ENCODE results near the gene YWHAG.
A peak's percentile ranks its signal among the peaks of the same experiment; 100 is the strongest.

Gene YWHAG

DNA sequence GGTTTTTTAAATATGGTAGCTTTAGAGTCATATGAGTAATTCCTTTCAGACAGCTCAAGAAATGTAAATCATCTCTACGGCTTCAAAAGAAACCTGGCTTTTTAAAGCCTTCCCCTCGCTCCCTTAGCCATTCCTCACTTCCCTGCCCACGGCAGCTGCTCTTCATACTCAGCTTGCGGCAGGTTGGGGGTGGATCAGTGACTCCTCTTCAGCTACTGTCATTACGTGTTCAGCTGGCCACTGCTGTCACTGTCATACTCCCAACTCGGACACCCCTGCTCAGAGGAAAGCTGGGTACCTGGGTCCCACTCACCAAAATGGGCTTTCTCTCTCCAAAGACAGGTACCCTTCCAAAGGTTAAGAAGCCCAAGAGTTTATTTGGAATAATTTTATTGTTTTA lies 6.6 kb downstream of the YWHAG start:
- no peak overlapping the region for H3K4me3 ChIP-seq (ENCODE audit: low read length, poor library complexity, severe bottlenecking)
- no peaks in the 10 kb centered on the region for H3K9me3 ChIP-seq (ENCODE audit: insufficient read depth, low read depth, low read length)
- no peak overlapping the region for H3K9ac ChIP-seq (ENCODE audit: low read depth, low read length, poor library complexity, severe bottlenecking)
- no peak for TF ChIP-seq EZH2phosphoT487 (IDR thresholded peaks at IDR 0.05; ENCODE audit: borderline replicate concordance)
- TF ChIP-seq, protein P1, sequence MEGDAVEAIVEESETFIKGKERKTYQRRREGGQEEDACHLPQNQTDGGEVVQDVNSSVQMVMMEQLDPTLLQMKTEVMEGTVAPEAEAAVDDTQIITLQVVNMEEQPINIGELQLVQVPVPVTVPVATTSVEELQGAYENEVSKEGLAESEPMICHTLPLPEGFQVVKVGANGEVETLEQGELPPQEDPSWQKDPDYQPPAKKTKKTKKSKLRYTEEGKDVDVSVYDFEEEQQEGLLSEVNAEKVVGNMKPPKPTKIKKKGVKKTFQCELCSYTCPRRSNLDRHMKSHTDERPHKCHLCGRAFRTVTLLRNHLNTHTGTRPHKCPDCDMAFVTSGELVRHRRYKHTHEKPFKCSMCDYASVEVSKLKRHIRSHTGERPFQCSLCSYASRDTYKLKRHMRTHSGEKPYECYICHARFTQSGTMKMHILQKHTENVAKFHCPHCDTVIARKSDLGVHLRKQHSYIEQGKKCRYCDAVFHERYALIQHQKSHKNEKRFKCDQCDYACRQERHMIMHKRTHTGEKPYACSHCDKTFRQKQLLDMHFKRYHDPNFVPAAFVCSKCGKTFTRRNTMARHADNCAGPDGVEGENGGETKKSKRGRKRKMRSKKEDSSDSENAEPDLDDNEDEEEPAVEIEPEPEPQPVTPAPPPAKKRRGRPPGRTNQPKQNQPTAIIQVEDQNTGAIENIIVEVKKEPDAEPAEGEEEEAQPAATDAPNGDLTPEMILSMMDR (conservative IDR thresholded peaks at IDR 0.05; ENCODE audit: low read length): no peak
- H2AFZ ChIP-seq (ENCODE audit: low read length): no peak overlapping the region
- peaks cover 95% of the 10 kb centered on the region for H4K20me1 ChIP-seq (ENCODE audit: insufficient read depth, low read length, poor library complexity, severe bottlenecking)
- peaks cover 44% of the 10 kb centered on the region for H3K36me3 ChIP-seq (ENCODE audit: insufficient read depth, low read length)
- H3F3A ChIP-seq (ENCODE audit: low read depth): 0 out of 2 replicates have a peak, but pooled peaks cover 4% of the 10 kb centered on the region
- no peaks in the 10 kb centered on the region for H3K9me2 ChIP-seq (replicated peaks; ENCODE audit: low read depth, low read length)
- peaks cover 44% of the 10 kb centered on the region for H3K4me1 ChIP-seq (ENCODE audit: insufficient read depth, low read length, poor library complexity, severe bottlenecking)
- H3K79me2 ChIP-seq (ENCODE audit: insufficient read depth, low read length): peaks cover 99% of the 10 kb centered on the region
- H3K27me3 ChIP-seq (ENCODE audit: insufficient read depth, low read length, poor library complexity, severe bottlenecking): no peaks in the 10 kb centered on the region
- H3K4me2 ChIP-seq (ENCODE audit: low read depth, low read length, poor library complexity, severe bottlenecking): peak overlapping the region; percentile 87

DNA sequence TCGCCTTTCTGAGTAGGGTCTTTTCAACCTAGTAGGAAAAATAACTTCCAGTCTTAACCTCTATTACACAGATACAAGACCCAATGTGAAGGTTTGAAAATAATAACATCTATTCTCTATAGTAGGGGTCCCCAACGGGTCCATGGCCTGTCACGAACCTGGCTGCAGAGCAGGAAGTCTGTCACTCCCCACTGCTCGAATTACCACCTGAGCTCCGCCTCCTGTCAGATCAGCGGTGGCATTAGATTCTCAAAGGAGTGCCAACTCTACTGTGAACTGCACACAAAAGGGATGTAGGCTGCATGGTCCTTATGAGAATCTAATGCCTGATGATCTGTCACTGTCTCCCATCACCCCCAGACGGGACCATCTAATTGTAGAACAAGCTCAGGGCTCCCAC lies 7.4 kb downstream of the YWHAG start:
- Histone ChIP-seq H3K4me2 (ENCODE audit: low read depth, low read length, poor library complexity, severe bottlenecking) (peak overlapping the region; percentile 87), H3K9me3 (ENCODE audit: insufficient read depth, low read depth, low read length) (no peaks in the 10 kb centered on the region), H3K27me3 (ENCODE audit: insufficient read depth, low read length, poor library complexity, severe bottlenecking) (no peaks in the 10 kb centered on the region), H3K9ac (ENCODE audit: low read depth, low read length, poor library complexity, severe bottlenecking) (no peak overlapping the region), H3F3A (ENCODE audit: low read depth) (0 out of 2 replicates have a peak, but pooled peaks cover 4% of the 10 kb centered on the region), H4K20me1 (ENCODE audit: insufficient read depth, low read length, poor library complexity, severe bottlenecking) (peaks cover 94% of the 10 kb centered on the region), H3K9me2 (replicated peaks; ENCODE audit: low read depth, low read length) (no peaks in the 10 kb centered on the region), H3K4me1 (ENCODE audit: insufficient read depth, low read length, poor library complexity, severe bottlenecking) (peaks cover 43% of the 10 kb centered on the region), H3K36me3 (ENCODE audit: insufficient read depth, low read length) (peaks cover 52% of the 10 kb centered on the region), H3K79me2 (ENCODE audit: insufficient read depth, low read length) (peaks cover 99% of the 10 kb centered on the region), H3K4me3 (ENCODE audit: low read length, poor library complexity, severe bottlenecking) (no peak overlapping the region), H2AFZ (ENCODE audit: low read length) (no peak overlapping the region)
- TF ChIP-seq, protein P1 (conservative IDR thresholded peaks at IDR 0.05; ENCODE audit: low read length): no peak
- no peak for TF ChIP-seq EZH2phosphoT487 (IDR thresholded peaks at IDR 0.05; ENCODE audit: borderline replicate concordance)

DNA sequence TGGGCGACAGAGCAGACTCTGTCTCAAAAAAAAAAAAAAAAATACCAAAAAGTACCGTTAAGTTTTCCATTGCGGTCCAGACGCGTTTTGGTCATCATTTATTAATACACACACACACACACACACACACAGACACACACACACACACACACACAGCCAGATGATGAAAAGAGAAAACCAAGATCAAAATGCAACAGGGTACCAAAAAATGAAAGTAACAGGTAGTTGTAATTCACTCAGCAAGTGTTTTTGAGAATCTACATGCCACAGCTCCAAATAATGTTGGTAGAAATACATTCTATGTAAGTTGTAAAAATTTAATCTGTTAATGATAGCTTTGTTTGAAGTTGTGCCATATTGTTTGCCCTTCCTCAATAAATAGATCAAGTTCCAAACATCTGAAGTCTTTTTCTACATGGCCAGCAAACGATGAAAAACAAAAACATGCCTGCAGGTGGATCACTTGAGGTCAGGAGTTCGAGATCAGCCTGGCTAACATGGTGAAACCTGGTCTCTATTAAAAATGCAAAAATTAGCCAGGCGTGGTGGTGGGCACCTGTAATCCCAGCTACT lies 9.4 kb downstream of the YWHAG start:
- no peak overlapping the region for H3K4me3 ChIP-seq (ENCODE audit: low read length, poor library complexity, severe bottlenecking)
- H4K20me1 ChIP-seq (ENCODE audit: insufficient read depth, low read length, poor library complexity, severe bottlenecking): peaks cover 87% of the 10 kb centered on the region
- H3K4me1 ChIP-seq (ENCODE audit: insufficient read depth, low read length, poor library complexity, severe bottlenecking): peaks cover 26% of the 10 kb centered on the region
- H3K9ac ChIP-seq (ENCODE audit: low read depth, low read length, poor library complexity, severe bottlenecking): no peak overlapping the region
- H3K9me2 ChIP-seq (replicated peaks; ENCODE audit: low read depth, low read length): no peaks in the 10 kb centered on the region
- H3K9me3 ChIP-seq (ENCODE audit: insufficient read depth, low read depth, low read length): no peaks in the 10 kb centered on the region
- 0 out of 2 replicates have a peak, but pooled peaks cover 4% of the 10 kb centered on the region for H3F3A ChIP-seq (ENCODE audit: low read depth)
- H2AFZ ChIP-seq (ENCODE audit: low read length): no peak overlapping the region
- no peak overlapping the region for H3K4me2 ChIP-seq (ENCODE audit: low read depth, low read length, poor library complexity, severe bottlenecking)
- TF ChIP-seq, protein P1 (conservative IDR thresholded peaks at IDR 0.05; ENCODE audit: low read length): no peak
- no peak for TF ChIP-seq EZH2phosphoT487 (IDR thresholded peaks at IDR 0.05; ENCODE audit: borderline replicate concordance)
- H3K27me3 ChIP-seq (ENCODE audit: insufficient read depth, low read length, poor library complexity, severe bottlenecking): no peaks in the 10 kb centered on the region
- H3K36me3 ChIP-seq (ENCODE audit: insufficient read depth, low read length): peaks cover 63% of the 10 kb centered on the region
- peaks cover 99% of the 10 kb centered on the region for H3K79me2 ChIP-seq (ENCODE audit: insufficient read depth, low read length)
